Measurements from ENCODE around the gene PRLR. TPM values are rescaled to one million over a fixed set of nuclear protein-coding genes. Genes with fewer than 3 reads are reported as not detected.

The PRLR gene
- total and polyA plus RNA-seq, 2 of the 8 experiments (the other 6 are each of a cell fraction or from before 2014, with no cell fraction given) = 0.53 to 2.5 TPM

DNA sequence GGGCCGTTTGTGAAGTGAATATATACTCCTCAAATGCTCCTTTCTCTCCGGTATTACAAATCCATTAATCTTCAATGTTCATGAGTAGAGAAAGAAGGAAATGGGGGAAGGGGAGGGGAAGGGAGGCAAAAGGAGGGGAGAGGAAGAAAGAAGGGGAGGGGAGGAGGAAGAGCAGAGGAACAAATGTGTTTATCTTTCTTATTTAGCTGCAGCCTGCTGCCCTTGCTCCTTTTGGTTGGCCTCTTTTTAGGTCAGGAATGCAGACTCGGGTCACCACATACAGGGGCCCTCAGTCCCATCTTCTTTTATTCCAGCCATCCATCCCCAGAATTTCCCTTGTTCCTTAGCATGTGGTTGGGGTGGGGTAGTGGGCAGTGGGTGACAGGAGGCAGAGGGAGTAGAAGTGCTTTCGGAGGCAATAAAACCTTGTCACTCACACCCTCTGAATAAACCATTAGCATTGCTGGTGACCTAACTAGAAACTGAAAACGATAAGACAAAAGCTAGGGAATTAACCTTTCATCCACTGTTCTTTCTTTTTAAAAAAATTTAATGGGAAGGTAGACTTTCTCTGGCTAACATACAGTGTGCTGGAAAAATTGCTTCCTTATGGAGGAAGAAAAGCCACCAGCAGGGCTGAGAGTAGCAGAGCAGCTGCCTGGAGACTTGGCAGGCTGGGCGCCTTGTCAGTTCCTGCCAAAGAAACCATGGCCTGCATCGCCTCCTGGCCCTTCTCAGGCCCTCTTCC lies 16.8 kb upstream of the PRLR start:
- H3K9ac ChIP-seq (replicated peaks in 1 of 4; ENCODE audit: extremely low read depth in 1 of 4, low read depth in 3 of 4, low read length in 3 of 4) = no peak overlapping the region
- ChIA-PET POLR2A (ENCODE audit: partially characterized antibody) (no interaction called here), CTCF (ENCODE audit: partially characterized antibody) (interaction anchor here (1.0 to 2.5 kb wide), 8 partner anchors 9 to 353 kb away, joined by 3 to 8 read pairs (median 3); partner anchors contain the start of gene PRLR)
- no peaks in the 10 kb centered on the region for H3K36me3 ChIP-seq (ENCODE audit: control insufficient read depth in 2 of 4, insufficient read depth in 4 of 4, low read length in 3 of 4)
- H3K9me3 ChIP-seq (ENCODE audit: insufficient read depth in 2 of 2, low read depth in 1 of 2, low read length in 1 of 2) = no peaks in the 10 kb centered on the region
- no peak overlapping the region for H2BK5ac ChIP-seq (ENCODE audit: low read depth, low read length)
- DNase-seq (ENCODE audit: low read depth in 1 of 2, low spot score in 2 of 2) (no peak), FAIRE-seq (no peak)
- H2AFZ ChIP-seq (ENCODE audit: low read length) = peak overlapping the region; percentile 34
- no peaks in the 10 kb centered on the region for H3K23me2 ChIP-seq (ENCODE audit: low read depth, low read length)
- no peak overlapping the region for H2BK15ac ChIP-seq (ENCODE audit: low read length)
- no peak overlapping the region for H4K5ac ChIP-seq (ENCODE audit: insufficient read length, low read depth, low read length)
- no peak overlapping the region for H3K4ac ChIP-seq (replicated peaks; ENCODE audit: insufficient read length, low read depth, low read length)
- no peak overlapping the region for H2BK20ac ChIP-seq (ENCODE audit: low read length)
- no peaks in the 10 kb centered on the region for H4K20me1 ChIP-seq (replicated peaks in 1 of 2; ENCODE audit: control insufficient read depth in 1 of 2, insufficient read depth in 2 of 2, low read length in 2 of 2)
- no peak overlapping the region for H4K91ac ChIP-seq (replicated peaks; ENCODE audit: insufficient read length, low read length)
- no peaks in the 10 kb centered on the region for H3K79me1 ChIP-seq (ENCODE audit: low read depth, low read length)
- no peaks in the 10 kb centered on the region for H3K79me2 ChIP-seq (ENCODE audit: control insufficient read depth in 1 of 2, insufficient read depth in 2 of 2, low read length in 2 of 2)
- peaks cover 0 to 4% (median under 1%) of the 10 kb centered on the region in 4 experiments; a peak in 2 of 7 replicates for H3K4me1 ChIP-seq (replicated peaks in 1 of 4; ENCODE audit: control insufficient read depth in 3 of 4, insufficient read depth in 4 of 4, low read length in 3 of 4)
- no peak overlapping the region for H3K18ac ChIP-seq (ENCODE audit: extremely low read depth, low read length)
- TF ChIP-seq CHD1 (IDR thresholded peaks at IDR 0.05; ENCODE audit: low read depth, low read length) = no peak
- TF ChIP-seq SP2 (IDR thresholded peaks at IDR 0.05; ENCODE audit: low read length) = no peak
- no peak for TF ChIP-seq SP4 (IDR thresholded peaks at IDR 0.05; ENCODE audit: low read length)
- no peak for TF ChIP-seq TCF12 (IDR thresholded peaks at IDR 0.05; ENCODE audit: low read depth, low read length)
- no peak for TF ChIP-seq RXRA (IDR thresholded peaks at IDR 0.05; ENCODE audit: insufficient read depth, low read depth, low read length)
- TF ChIP-seq TEAD4 (IDR thresholded peaks at IDR 0.05; ENCODE audit: low read depth, low read length) = no peak
- no peak for TF ChIP-seq SUZ12 (IDR thresholded peaks at IDR 0.05; ENCODE audit: low read length)
- no peak for TF ChIP-seq FOSL1 (IDR thresholded peaks at IDR 0.05; ENCODE audit: insufficient read depth, low read depth, low read length)
- no peak for TF ChIP-seq HDAC6 (IDR thresholded peaks at IDR 0.05; ENCODE audit: low read depth, low read length)
- TF ChIP-seq JUND (IDR thresholded peaks at IDR 0.05; ENCODE audit: low read length) = no peak
- no peak for TF ChIP-seq KDM5A (IDR thresholded peaks at IDR 0.05; ENCODE audit: low read length)
- no peak for TF ChIP-seq YY1 (IDR thresholded peaks at IDR 0.05; ENCODE audit: low read depth, low read length)
- TF ChIP-seq HDAC2 (IDR thresholded peaks at IDR 0.05; ENCODE audit: borderline replicate concordance in 1 of 2, low read depth in 2 of 2, low read length in 2 of 2) = no peak
- no peak overlapping the region for H3K4me3 ChIP-seq (ENCODE audit: extremely low read depth in 1 of 4, insufficient read depth in 2 of 4, low read depth in 3 of 4, low read length in 4 of 4)
- H3K27ac ChIP-seq (ENCODE audit: low read depth, low read length) = no peak overlapping the region
- H3K4me2 ChIP-seq (ENCODE audit: insufficient read depth in 1 of 2, low read depth in 2 of 2, low read length in 2 of 2) = no peak overlapping the region
- H4K8ac ChIP-seq (ENCODE audit: extremely low read depth, insufficient read depth, low read length) = no peak overlapping the region
- no peak overlapping the region for H2AK5ac ChIP-seq (ENCODE audit: low read depth, low read length)
- no peaks in the 10 kb centered on the region for H3K27me3 ChIP-seq (replicated peaks in 1 of 4; ENCODE audit: control insufficient read depth in 3 of 4, extremely low read depth in 1 of 4, insufficient read depth in 3 of 4, low read length in 3 of 4)
- H3K56ac ChIP-seq (replicated peaks; ENCODE audit: insufficient read length, low read depth, low read length) = no peak overlapping the region
- WGBS, 2 experiments (ENCODE audit: extremely low coverage in 1 of 2, insufficient coverage in 1 of 2, insufficient read length in 1 of 2, insufficient replicate concordance in 2 of 2, low coverage in 1 of 2, low lambda C conversion rate in 2 of 2, missing lambda C conversion rate in 1 of 2) = 85% methylated on average over 7 of the region's 7 CpGs; no CpG with 5 or more reads in 1 of the 2 experiments
- H3K23ac ChIP-seq (ENCODE audit: insufficient read length) = no peak overlapping the region
- H2BK12ac ChIP-seq (ENCODE audit: low read depth, low read length) = no peak overlapping the region
- H2BK120ac ChIP-seq (replicated peaks; ENCODE audit: low read depth, low read length) = no peak overlapping the region
- no peak overlapping the region for H3K14ac ChIP-seq (ENCODE audit: insufficient read length)
